GM12874 (cell line): ENCODE measurements around the gene DENND4C.

ENCODE experiments used
- CTCF ChIP-seq: IDR thresholded peaks from 2 replicates; pipeline ENCODE4 v1.5.1; 2011; ENCODE audit warnings: low read depth, mild to moderate bottlenecking, control low read depth, low read length, moderate library complexity; ENCODE audit not compliant: insufficient read depth

DENND4C gene

GRCh38 chr9:19208653-19209052, 21.8 kb upstream of the DENND4C start:
- no peak for TF ChIP-seq CTCF

GRCh38 chr9:19209188-19209587, 21.3 kb upstream of the DENND4C start:
- no peak for TF ChIP-seq CTCF

DNA sequence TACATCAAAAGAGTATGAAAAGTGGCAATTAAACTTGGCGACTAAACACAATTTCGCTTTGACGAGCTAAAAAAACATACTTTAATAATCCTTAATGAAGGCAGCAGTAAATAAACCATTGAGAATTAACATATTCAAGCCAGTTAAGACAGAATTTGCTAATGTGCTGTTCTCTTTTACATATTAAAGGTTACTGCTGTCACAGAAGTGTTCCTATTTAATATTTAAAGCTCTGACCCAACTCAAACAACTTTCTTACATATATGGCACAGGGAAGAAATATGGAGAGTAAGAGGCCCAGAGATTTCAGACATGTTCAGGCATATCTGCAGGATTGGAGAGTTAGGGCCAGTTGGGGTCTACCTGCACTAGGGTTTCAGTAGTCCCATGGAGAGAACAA, 16.7 kb upstream of the DENND4C start:
- no peak for TF ChIP-seq CTCF

DNA sequence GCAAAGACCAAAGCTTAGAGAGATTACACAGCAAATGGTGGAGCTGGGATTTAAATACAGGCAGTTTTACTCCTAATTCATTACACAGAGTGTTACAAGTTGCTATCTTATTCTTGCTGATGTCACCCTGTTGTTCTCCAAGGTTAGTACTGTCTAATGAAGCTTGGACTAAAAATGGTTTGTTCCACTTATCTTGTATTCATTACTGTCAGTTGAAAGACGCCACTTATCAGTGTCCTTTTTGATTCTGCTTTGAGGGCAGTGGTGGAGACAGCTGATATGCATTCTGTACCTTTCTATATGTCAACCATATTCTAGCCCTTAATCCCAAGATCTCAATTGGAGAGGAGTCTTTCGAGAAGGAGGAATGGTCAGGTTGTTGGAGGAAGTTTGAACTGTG, 14.0 kb upstream of the DENND4C start:
- no peak for TF ChIP-seq CTCF

- TF ChIP-seq CTCF: no peak
Measured at GRCh38 chr9:19221326-19221725, 9.2 kb upstream of the DENND4C start.

- no peak for TF ChIP-seq CTCF
Measured at GRCh38 chr9:19223724-19224123, 6.8 kb upstream of the DENND4C start.

GRCh38 chr9:19224563-19224962, 5.9 kb upstream of the DENND4C start:
- no peak for TF ChIP-seq CTCF
